Measurements from ENCODE around the gene PXDC1.
A peak's percentile ranks its signal among the peaks of the same experiment; 100 is the strongest.

PXDC1 gene

GRCh38 chr6:3788408-3789017 is 37.0 kb upstream of the PXDC1 start:
- TF ChIP-seq, protein P1, sequence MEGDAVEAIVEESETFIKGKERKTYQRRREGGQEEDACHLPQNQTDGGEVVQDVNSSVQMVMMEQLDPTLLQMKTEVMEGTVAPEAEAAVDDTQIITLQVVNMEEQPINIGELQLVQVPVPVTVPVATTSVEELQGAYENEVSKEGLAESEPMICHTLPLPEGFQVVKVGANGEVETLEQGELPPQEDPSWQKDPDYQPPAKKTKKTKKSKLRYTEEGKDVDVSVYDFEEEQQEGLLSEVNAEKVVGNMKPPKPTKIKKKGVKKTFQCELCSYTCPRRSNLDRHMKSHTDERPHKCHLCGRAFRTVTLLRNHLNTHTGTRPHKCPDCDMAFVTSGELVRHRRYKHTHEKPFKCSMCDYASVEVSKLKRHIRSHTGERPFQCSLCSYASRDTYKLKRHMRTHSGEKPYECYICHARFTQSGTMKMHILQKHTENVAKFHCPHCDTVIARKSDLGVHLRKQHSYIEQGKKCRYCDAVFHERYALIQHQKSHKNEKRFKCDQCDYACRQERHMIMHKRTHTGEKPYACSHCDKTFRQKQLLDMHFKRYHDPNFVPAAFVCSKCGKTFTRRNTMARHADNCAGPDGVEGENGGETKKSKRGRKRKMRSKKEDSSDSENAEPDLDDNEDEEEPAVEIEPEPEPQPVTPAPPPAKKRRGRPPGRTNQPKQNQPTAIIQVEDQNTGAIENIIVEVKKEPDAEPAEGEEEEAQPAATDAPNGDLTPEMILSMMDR (IDR thresholded peaks at IDR 0.05), result no peak
- no peak for DNase-seq (ENCODE audit: low spot score)
- Histone ChIP-seq H3K27ac (peak overlapping the region in 1 of 2 donors; percentile 25), H3K4me3 (no peak overlapping the region)

- DNase-seq (ENCODE audit: low spot score), result no peak
- no peak overlapping the region for H3K27ac ChIP-seq
- no peak overlapping the region for H3K4me3 ChIP-seq
- TF ChIP-seq, protein P1 (IDR thresholded peaks at IDR 0.05), result no peak
These were observed 34.6 kb upstream of the PXDC1 start for GRCh38 chr6:3786141-3786540.

DNA sequence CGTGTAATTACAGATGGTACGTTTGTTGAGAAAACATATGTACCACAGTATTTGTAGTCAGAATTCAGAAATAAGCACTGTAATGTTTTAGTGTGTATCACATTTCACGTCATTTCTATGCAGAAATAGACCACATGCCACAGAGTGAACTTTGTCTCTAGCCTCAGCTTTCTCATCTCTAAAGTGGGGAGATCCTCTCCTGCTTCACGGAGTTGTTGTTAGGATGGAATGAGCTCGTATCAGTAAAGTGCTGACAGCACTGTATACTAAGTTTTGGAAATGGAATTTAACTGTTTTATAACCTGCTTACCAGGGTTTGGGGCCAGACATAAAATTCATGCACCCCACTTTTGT is 34.2 kb upstream of the PXDC1 start:
- H3K4me3 ChIP-seq, result no peak overlapping the region
- no peak for DNase-seq (ENCODE audit: low spot score)
- H3K27ac ChIP-seq, result no peak overlapping the region
- TF ChIP-seq, protein P1 (IDR thresholded peaks at IDR 0.05), result no peak

DNA sequence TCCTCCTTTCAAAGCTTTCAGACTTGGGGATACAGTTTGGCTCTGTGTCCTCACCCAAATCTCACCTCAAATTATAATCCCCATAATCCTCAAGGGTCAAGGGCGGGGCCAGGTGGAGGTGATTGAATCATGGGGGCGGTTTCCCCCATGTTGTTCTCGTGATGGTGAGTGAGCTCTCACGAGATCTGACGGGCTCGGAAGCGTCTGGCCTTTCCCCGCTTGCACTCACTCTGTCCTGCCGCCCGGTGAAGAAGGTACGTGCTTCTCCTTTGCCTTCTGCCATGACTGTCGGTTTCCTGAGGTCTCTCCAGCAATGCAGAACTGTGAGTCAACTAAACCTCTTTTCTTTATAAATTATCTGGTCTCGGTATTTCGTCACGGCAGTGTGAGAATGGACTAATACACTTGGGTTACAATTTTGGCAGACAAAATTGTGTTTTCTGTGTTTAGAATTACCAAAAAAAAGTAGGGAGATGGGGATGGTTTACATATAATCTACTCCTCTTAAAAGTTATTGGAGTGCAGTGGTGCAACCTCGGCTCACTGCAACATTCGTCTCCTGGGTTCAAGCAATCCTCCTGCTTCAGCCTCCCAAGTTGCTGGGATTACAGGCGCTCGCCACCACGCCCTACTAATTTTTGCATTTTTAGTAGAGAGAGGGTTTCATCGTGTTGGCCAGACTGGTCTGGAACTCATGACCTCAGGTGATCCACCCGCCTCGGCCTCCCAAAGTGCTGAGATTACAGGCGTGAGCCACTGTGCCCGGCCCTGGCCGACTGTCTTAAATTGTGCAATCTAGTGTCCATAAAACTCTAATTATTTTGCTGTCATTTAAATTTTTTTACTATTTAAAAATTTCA is 33.6 kb upstream of the PXDC1 start:
- TF ChIP-seq, protein P1 (IDR thresholded peaks at IDR 0.05), result no peak

GRCh38 chr6:3784423-3784822 is 32.9 kb upstream of the PXDC1 start:
- no peak overlapping the region for H3K4me3 ChIP-seq
- H3K27ac ChIP-seq, result no peak overlapping the region
- no peak for DNase-seq (ENCODE audit: low spot score)
- TF ChIP-seq, protein P1 (IDR thresholded peaks at IDR 0.05), result no peak

More for the DNA sequence above, 33.6 kb upstream of the PXDC1 start:
- no peak for DNase-seq (ENCODE audit: low spot score)
- no peak overlapping the region for H3K4me3 ChIP-seq
- H3K27ac ChIP-seq, result no peak overlapping the region

- TF ChIP-seq, protein P1 (IDR thresholded peaks at IDR 0.05), result no peak
- no peak overlapping the region for H3K27ac ChIP-seq
- no peak for DNase-seq (ENCODE audit: low spot score)
- no peak overlapping the region for H3K4me3 ChIP-seq
These were observed 31.6 kb upstream of the PXDC1 start for GRCh38 chr6:3782876-3783832.

Data from coronary artery (tissue), 2 donors.